Esophagus muscularis mucosa (tissue), 4 donors: ENCODE data around the gene BAG1. TPM values are rescaled to one million over a fixed set of nuclear protein-coding genes. Genes with fewer than 3 reads are reported as not detected.

ENCODE experiments used
- DNase-seq: peaks from one replicate; pipeline ENCODE4 v3.0.0-alpha.2; 2017; ENCODE audit errors: extremely low spot score
- H3K27ac ChIP-seq, 4 donors: fragments of 200-600 bp; sonication (generic); replicated peaks in 1 of 4; 1 replicate in 3 of 4; 2 replicates in 1 of 4; pipeline ENCODE4 v1.5.1; 2016 to 2019; ENCODE audit warnings: mild to moderate bottlenecking in 1 of 4
- H3K27me3 ChIP-seq, 4 donors: fragments of 200-600 bp; sonication (generic); one replicate each; pipeline versions ENCODE4 v1.5.1 to v1.6.0; 2016 to 2019
- H3K36me3 ChIP-seq, 4 donors: fragments of 200-600 bp; sonication (generic); one replicate each; pipeline ENCODE4 v1.5.1; 2016 to 2019
- H3K4me1 ChIP-seq, 4 donors: fragments of 200-600 bp; sonication (generic); one replicate each; pipeline ENCODE4 v1.5.1; 2016 to 2019
- H3K4me3 ChIP-seq, 4 donors: fragments of 200-600 bp; sonication (generic); 1 replicate in 2 of 4; 2 replicates in 2 of 4; pipeline ENCODE4 v1.5.1; 2016 to 2019; ENCODE audit warnings: mild to moderate bottlenecking in 4 of 4, moderate library complexity in 1 of 4
- H3K9me3 ChIP-seq, 4 donors: fragments of 200-600 bp; sonication (generic); 1 replicate in 3 of 4; 2 replicates in 1 of 4; pipeline ENCODE4 v1.5.1; 2016 to 2019
- EP300 ChIP-seq: sonication (generic); formaldehyde crosslinking; IDR thresholded peaks from one replicate; pipeline ENCODE4 v1.6.1; 2017; ENCODE audit warnings: antibody characterized with exemption
- POLR2A ChIP-seq: fragments of 450-650 bp; IDR thresholded peaks from one replicate; pipeline ENCODE4 v1.6.1; 2017; ENCODE audit warnings: antibody characterized with exemption, moderate library complexity, mild to moderate bottlenecking, low read depth
- POLR2AphosphoS5 ChIP-seq, 2 donors: sonication (generic); formaldehyde crosslinking; IDR thresholded peaks; one replicate each; pipeline ENCODE4 v1.6.1; 2017; ENCODE audit warnings: antibody characterized with exemption in 2 of 2
- WGBS: methylation state at CpG from one replicate; pipeline ENCODE4 v1.1.5; 2018; 5-methylcytosine and 5-hydroxymethylcytosine counted together
- intact Hi-C: fragments of 100-400 bp; cut with DNase I; formaldehyde crosslinking; loops from one replicate; pipeline ENCODE4 v1.15.1; 2023
- total RNA-seq, 4 donors: library from RNA; depleted of rRNA; stranded (reverse); fragments of >200 nt; gene quantifications; one replicate each; pipeline versions ENCODE4 v1.1.0 to v1.2.1, GENCODE V29; 2016
- TF ChIP-seq, protein P1 (sequence below), 3 experiments: fragments of 200-600 bp in 2 of 3; fragments of 450-650 bp in 1 of 3; sonication (generic) in 2 of 3; IDR thresholded peaks; one replicate each; pipeline ENCODE4 v1.5.1; 2017 to 2019; ENCODE audit warnings: antibody characterized with exemption in 3 of 3, mild to moderate bottlenecking in 2 of 3, moderate library complexity in 1 of 3

The BAG1 gene
- total RNA-seq, 4 donors from 2014 or later, result 108 to 154 (median 126) TPM

DNA sequence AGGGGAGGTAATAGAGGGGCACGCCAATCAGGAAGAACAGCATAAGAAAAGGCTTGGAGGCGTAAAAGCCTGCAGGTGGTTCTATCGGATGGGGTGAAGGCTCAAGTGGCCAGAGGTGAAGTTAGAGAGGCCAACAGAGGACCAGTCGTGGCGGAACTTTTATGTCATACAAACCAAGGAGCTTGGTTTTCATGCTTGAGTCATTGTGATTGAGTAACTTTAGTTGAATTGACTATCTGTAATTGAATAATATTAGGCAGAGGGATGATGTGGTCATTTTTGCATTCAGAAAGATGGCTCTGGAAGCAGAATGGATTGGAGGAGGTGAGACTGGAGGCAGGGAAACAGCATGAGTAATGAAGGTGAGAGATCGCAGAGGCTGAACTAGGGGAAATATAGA, 31.7 kb downstream of the BAG1 start:
- no peaks in the 10 kb centered on the region for H3K27me3 ChIP-seq
- 89% methylated on average over 6 of the region's 6 CpGs for WGBS
- no peak overlapping the region for H3K27ac ChIP-seq
- intact Hi-C loops, result no loop called here
- H3K9me3 ChIP-seq, result no peaks in the 10 kb centered on the region
- no peak overlapping the region for H3K4me3 ChIP-seq
- H3K36me3 ChIP-seq, result no peaks in the 10 kb centered on the region
- TF ChIP-seq EP300 (no peak), POLR2A (no peak), POLR2AphosphoS5 (IDR thresholded peaks at IDR 0.05) (no peak)
- TF ChIP-seq, protein P1, sequence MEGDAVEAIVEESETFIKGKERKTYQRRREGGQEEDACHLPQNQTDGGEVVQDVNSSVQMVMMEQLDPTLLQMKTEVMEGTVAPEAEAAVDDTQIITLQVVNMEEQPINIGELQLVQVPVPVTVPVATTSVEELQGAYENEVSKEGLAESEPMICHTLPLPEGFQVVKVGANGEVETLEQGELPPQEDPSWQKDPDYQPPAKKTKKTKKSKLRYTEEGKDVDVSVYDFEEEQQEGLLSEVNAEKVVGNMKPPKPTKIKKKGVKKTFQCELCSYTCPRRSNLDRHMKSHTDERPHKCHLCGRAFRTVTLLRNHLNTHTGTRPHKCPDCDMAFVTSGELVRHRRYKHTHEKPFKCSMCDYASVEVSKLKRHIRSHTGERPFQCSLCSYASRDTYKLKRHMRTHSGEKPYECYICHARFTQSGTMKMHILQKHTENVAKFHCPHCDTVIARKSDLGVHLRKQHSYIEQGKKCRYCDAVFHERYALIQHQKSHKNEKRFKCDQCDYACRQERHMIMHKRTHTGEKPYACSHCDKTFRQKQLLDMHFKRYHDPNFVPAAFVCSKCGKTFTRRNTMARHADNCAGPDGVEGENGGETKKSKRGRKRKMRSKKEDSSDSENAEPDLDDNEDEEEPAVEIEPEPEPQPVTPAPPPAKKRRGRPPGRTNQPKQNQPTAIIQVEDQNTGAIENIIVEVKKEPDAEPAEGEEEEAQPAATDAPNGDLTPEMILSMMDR (IDR thresholded peaks at IDR 0.05), result no peak
- no peak for DNase-seq
- peaks cover 0 to 6% (median 3%) of the 10 kb centered on the region in 4 donors for H3K4me1 ChIP-seq

DNA sequence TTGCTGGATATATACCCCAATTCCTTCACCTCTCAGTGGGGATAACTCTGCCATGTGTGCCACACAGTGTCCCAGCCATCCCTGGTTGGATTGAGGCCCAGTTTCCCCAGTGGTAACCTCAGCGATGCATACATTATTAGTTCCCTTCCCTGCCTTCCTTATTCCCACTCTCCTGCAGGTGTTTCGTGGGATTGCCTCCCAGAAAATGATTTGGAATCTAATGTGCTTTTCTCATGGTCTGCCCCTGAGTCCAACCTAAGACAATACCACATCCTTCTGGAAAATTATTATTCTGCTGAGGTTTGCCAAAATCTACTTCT, 32.9 kb downstream of the BAG1 start:
- TF ChIP-seq, protein P1 (IDR thresholded peaks at IDR 0.05), result no peak
- TF ChIP-seq POLR2A (no peak), POLR2AphosphoS5 (IDR thresholded peaks at IDR 0.05) (no peak), EP300 (no peak)
- H3K9me3 ChIP-seq, result no peaks in the 10 kb centered on the region
- peaks cover 0 to 6% (median 3%) of the 10 kb centered on the region in 4 donors for H3K4me1 ChIP-seq
- no peak overlapping the region for H3K4me3 ChIP-seq
- no peak for DNase-seq
- intact Hi-C loops, result no loop called here
- WGBS, result 73% methylated on average over 2 of the region's 2 CpGs
- H3K36me3 ChIP-seq, result no peaks in the 10 kb centered on the region
- H3K27me3 ChIP-seq, result no peaks in the 10 kb centered on the region
- H3K27ac ChIP-seq, result no peak overlapping the region

DNA sequence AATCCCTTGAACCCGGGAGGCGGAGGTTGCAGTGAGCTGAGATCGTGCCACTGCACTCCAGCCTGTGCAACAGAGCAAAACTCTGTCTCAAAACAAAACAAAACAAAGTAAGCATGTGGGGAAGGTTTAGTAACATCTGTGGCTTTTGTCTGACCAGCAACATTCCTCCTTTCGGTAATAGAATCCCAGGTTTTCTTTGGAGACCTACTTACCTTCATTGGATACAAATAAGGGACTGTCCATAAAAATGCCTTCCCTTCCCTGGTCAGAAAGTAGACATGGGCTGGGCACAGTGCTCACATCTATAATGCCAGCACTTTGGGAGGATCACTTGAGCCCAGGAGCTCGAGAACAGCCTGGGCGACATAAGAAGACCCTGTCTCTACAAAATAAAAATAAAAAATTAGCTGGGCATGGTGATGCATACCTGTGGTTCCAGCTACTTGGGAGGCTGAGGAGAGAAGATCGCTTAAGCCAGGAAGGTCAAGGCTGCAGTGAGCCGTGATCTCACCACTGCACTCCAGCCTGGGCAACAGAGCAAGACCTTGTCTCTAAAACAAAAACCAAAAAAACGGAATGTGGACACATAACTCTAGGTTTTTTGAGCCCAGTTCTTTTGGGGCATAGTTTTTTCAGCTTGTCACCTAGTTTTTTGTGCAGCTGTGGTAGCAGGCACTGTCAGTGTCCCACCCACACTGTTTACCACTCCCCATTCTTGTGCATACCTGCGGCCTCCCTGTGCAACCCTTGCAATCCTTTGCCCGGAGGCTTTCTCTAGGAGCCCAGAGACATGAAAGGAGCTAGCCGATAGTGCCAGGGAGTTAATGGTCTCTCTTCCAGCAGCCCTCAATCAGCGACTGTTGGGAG, 33.5 kb downstream of the BAG1 start:
- H3K27ac ChIP-seq, result no peak overlapping the region
- intact Hi-C loops, result no loop called here
- no peaks in the 10 kb centered on the region for H3K9me3 ChIP-seq
- H3K4me1 ChIP-seq, result peaks cover 0 to 6% (median 3%) of the 10 kb centered on the region in 4 donors
- no peak for DNase-seq
- no peaks in the 10 kb centered on the region for H3K27me3 ChIP-seq
- TF ChIP-seq POLR2A (no peak), POLR2AphosphoS5 (IDR thresholded peaks at IDR 0.05) (no peak), EP300 (no peak)
- TF ChIP-seq, protein P1 (IDR thresholded peaks at IDR 0.05), result no peak
- WGBS, result 94% methylated on average over 12 of the region's 13 CpGs
- H3K36me3 ChIP-seq, result no peaks in the 10 kb centered on the region
- H3K4me3 ChIP-seq, result no peak overlapping the region

DNA sequence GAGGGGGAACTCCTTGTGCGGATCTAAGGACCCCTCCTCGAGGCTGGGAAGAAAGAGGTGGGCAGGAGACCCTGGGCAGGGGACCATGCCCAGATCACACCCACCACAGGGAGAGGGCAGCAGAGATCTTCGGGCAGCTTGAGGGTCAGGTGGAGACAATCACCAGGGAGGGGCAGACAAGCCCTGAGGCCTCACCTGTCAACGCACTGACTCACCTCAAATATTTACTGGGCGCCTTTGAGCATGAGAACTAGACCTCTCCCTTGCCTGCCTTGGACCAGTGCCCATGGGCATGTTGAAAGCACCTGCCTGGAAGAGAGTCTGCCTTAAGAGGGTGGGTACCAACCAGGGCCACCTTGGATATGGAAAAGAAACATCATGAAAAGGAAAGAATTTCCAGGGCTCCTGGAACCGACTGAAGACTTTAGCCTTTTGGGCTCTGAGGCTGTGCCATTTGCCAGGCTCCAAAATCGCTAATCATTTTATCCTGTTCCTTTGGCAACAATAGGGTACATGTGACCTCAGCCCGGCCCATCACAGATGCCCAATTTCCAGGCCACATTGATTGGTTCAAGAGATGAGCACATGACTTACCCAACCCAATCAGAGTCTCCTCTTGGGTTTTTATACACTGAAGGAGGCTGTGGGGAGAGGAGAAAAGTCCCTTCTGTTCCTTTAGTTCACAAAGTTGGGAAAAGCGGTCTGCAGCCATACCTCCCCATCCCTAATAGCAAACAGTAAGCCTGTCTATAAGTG, 35.0 kb downstream of the BAG1 start:
- Histone ChIP-seq H3K4me1 (peaks cover 4 to 14% (median 10%) of the 10 kb centered on the region in 4 donors), H3K36me3 (no peaks in the 10 kb centered on the region), H3K4me3 (no peak overlapping the region), H3K27me3 (no peaks in the 10 kb centered on the region), H3K27ac (no peak overlapping the region), H3K9me3 (no peaks in the 10 kb centered on the region)
- intact Hi-C loops, result no loop called here
- 80% methylated on average over 7 of the region's 9 CpGs for WGBS
- no peak for TF ChIP-seq POLR2A
- TF ChIP-seq, protein P1 (IDR thresholded peaks at IDR 0.05), result no peak
- TF ChIP-seq POLR2AphosphoS5 (IDR thresholded peaks at IDR 0.05), result no peak
- no peak for TF ChIP-seq EP300
- no peak for DNase-seq
